ENCODE data around the gene RIN3. TPM values are rescaled to one million over a fixed set of nuclear protein-coding genes. Genes with fewer than 3 reads are reported as not detected.
"Not testable (repeated sequence)": the region's sequence is repeated elsewhere in the genome, so short reads cannot be mapped to it uniquely, and the experiment has no call there.

The RIN3 gene
- total RNA-seq, 3 donors from 2014 or later (not counting 1 experiment from before 2014, with no cell fraction given), result 248 to 289 (median 282) TPM

GRCh38 chr14:92638266-92638665, 124.7 kb downstream of the RIN3 start:
- Mint-ChIP-seq H3K9me3 (no peaks in the 10 kb centered on the region), H3K27me3 (ENCODE audit: low read depth in 2 of 2) (no peaks in the 10 kb centered on the region), H3K4me3 (no peak overlapping the region), H3K27ac (peak overlapping the region; percentile 55 to 64), H3K36me3 (no peaks in the 10 kb centered on the region), H3K4me1 (peaks cover 13 to 40% of the 10 kb centered on the region in 2 donors)
- intact Hi-C loops (cut with micrococcal nuclease), result no loop called here
- no peak overlapping the region for H3K27ac ChIP-seq (ENCODE audit: low read length)
- ATAC-seq, result no peak
- H3K4me1 ChIP-seq (ENCODE audit: control insufficient read depth, insufficient read depth, low read length), result peaks cover 8% of the 10 kb centered on the region
- peaks cover 32% of the 10 kb centered on the region for H3K36me3 ChIP-seq (ENCODE audit: control insufficient read depth, insufficient read depth, low read length)
- H3K9me3 ChIP-seq (ENCODE audit: control insufficient read depth, insufficient read depth, low read length), result no peaks in the 10 kb centered on the region
- TF ChIP-seq, protein P1, sequence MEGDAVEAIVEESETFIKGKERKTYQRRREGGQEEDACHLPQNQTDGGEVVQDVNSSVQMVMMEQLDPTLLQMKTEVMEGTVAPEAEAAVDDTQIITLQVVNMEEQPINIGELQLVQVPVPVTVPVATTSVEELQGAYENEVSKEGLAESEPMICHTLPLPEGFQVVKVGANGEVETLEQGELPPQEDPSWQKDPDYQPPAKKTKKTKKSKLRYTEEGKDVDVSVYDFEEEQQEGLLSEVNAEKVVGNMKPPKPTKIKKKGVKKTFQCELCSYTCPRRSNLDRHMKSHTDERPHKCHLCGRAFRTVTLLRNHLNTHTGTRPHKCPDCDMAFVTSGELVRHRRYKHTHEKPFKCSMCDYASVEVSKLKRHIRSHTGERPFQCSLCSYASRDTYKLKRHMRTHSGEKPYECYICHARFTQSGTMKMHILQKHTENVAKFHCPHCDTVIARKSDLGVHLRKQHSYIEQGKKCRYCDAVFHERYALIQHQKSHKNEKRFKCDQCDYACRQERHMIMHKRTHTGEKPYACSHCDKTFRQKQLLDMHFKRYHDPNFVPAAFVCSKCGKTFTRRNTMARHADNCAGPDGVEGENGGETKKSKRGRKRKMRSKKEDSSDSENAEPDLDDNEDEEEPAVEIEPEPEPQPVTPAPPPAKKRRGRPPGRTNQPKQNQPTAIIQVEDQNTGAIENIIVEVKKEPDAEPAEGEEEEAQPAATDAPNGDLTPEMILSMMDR (IDR thresholded peaks at IDR 0.05), result no peak
- H3K4me3 ChIP-seq (ENCODE audit: low read length), result no peak overlapping the region
- no peak for DNase-seq
- no peaks in the 10 kb centered on the region for H3K27me3 ChIP-seq (ENCODE audit: control insufficient read depth, insufficient read depth, low read length)
- 92% methylated on average over 9 of the region's 9 CpGs for WGBS (ENCODE audit: insufficient coverage)

GRCh38 chr14:92638904-92639303, 125.3 kb downstream of the RIN3 start:
- Histone ChIP-seq H3K27me3 (ENCODE audit: control insufficient read depth, insufficient read depth, low read length) (no peaks in the 10 kb centered on the region), H3K4me1 (ENCODE audit: control insufficient read depth, insufficient read depth, low read length) (peaks cover 6% of the 10 kb centered on the region), H3K9me3 (ENCODE audit: control insufficient read depth, insufficient read depth, low read length) (no peaks in the 10 kb centered on the region), H3K27ac (ENCODE audit: low read length) (no peak overlapping the region), H3K36me3 (ENCODE audit: control insufficient read depth, insufficient read depth, low read length) (peaks cover 35% of the 10 kb centered on the region), H3K4me3 (ENCODE audit: low read length) (no peak overlapping the region)
- Mint-ChIP-seq H3K4me3 (no peak overlapping the region), H3K36me3 (no peaks in the 10 kb centered on the region), H3K9me3 (no peaks in the 10 kb centered on the region), H3K27me3 (ENCODE audit: low read depth in 2 of 2) (no peaks in the 10 kb centered on the region), H3K27ac (peak overlapping the region in 1 of 2 donors; percentile 64), H3K4me1 (peaks cover 7 to 35% of the 10 kb centered on the region in 2 donors)
- no peak for ATAC-seq
- intact Hi-C loops (cut with micrococcal nuclease), result no loop called here
- 94% methylated on average over 7 of the region's 7 CpGs for WGBS (ENCODE audit: insufficient coverage)
- DNase-seq, result no peak
- TF ChIP-seq, protein P1 (IDR thresholded peaks at IDR 0.05), result no peak

DNA sequence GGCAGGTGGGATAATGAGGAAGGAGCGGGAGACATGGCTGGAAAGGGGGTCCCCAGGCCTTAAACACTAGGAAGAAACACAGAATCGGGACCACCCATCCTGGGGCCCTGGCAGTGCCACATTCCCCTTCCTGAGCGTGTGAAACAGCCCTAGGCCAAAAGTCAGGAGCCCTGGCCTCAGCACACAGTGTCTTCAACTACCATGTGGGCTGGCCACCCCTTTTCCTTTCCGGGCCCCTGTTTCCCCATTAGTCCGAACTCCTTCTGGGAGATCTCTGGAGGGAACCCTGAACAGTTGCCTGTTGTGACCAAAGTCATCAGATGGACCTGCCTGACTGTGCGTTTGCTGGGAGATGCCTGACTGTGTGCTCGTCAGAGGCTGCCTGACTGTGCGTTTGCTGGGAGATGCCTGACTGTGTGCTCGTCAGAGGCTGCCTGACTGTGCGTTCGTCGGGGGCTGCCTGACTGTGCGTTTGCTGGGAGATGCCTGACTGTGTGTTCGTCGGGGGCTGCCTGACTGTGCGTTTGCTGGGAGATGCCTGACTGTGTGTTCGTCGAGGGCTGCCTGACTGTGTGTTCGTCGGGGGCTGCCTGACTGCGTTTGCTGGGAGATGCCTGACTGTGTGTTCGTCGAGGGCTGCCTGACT, 126.0 kb downstream of the RIN3 start:
- H3K27ac Mint-ChIP-seq, result peak overlapping the region in 1 of 2 donors; percentile 64
- DNase-seq; H3K27me3 ChIP-seq (ENCODE audit: control insufficient read depth, insufficient read depth, low read length); H3K4me3 Mint-ChIP-seq; intact Hi-C loops (cut with micrococcal nuclease); H3K36me3 Mint-ChIP-seq; H3K9me3 Mint-ChIP-seq; H3K9me3 ChIP-seq (ENCODE audit: control insufficient read depth, insufficient read depth, low read length); H3K27ac ChIP-seq (ENCODE audit: low read length); H3K4me1 ChIP-seq (ENCODE audit: control insufficient read depth, insufficient read depth, low read length); H3K27me3 Mint-ChIP-seq (ENCODE audit: low read depth in 2 of 2); ATAC-seq; H3K4me3 ChIP-seq (ENCODE audit: low read length): not testable (repeated sequence)
- H3K36me3 ChIP-seq (ENCODE audit: control insufficient read depth, insufficient read depth, low read length), result peaks cover 42% of the 10 kb centered on the region
- peaks cover 7 to 35% of the 10 kb centered on the region in 2 donors for H3K4me1 Mint-ChIP-seq
- WGBS (ENCODE audit: insufficient coverage), result 94% methylated on average over 23 of the region's 23 CpGs

- Histone ChIP-seq H3K9me3 (ENCODE audit: control insufficient read depth, insufficient read depth, low read length) (peaks cover 4% of the 10 kb centered on the region), H3K27me3 (ENCODE audit: control insufficient read depth, insufficient read depth, low read length) (no peaks in the 10 kb centered on the region), H3K36me3 (ENCODE audit: control insufficient read depth, insufficient read depth, low read length) (peaks cover 52% of the 10 kb centered on the region), H3K4me1 (ENCODE audit: control insufficient read depth, insufficient read depth, low read length) (peaks cover 10% of the 10 kb centered on the region), H3K27ac (ENCODE audit: low read length) (no peak overlapping the region), H3K4me3 (ENCODE audit: low read length) (no peak overlapping the region)
- WGBS (ENCODE audit: insufficient coverage), result 95% methylated on average over 10 of the region's 10 CpGs
- H3K9me3 Mint-ChIP-seq, result peaks cover 0 to 2% of the 10 kb centered on the region in 2 donors
- H3K27ac Mint-ChIP-seq, result peak overlapping the region; percentile 41 to 56
- intact Hi-C loops (cut with micrococcal nuclease), result no loop called here
- no peak overlapping the region for H3K4me3 Mint-ChIP-seq
- H3K27me3 Mint-ChIP-seq (ENCODE audit: low read depth in 2 of 2), result no peaks in the 10 kb centered on the region
- H3K4me1 Mint-ChIP-seq, result peaks cover 7 to 26% of the 10 kb centered on the region in 2 donors
- DNase-seq (no peak), ATAC-seq (no peak)
- TF ChIP-seq, protein P1 (IDR thresholded peaks at IDR 0.05), result no peak
- H3K36me3 Mint-ChIP-seq, result no peaks in the 10 kb centered on the region
Observed at GRCh38 chr14:92641306-92641705, 127.7 kb downstream of the RIN3 start.
